Neural progenitor cell (in vitro differentiated cells): ENCODE data around the gene NSUN2. TPM values are rescaled to one million over a fixed set of nuclear protein-coding genes. Genes with fewer than 3 reads are reported as not detected.

Experiments
- DNase-seq: peaks from one replicate; pipeline ENCODE4 v3.0.0-alpha.2; 2016; ENCODE audit warnings: low spot score
- H2AFZ ChIP-seq: fragments of 200-600 bp; sonication (generic); replicated peaks from 2 replicates; pipeline ENCODE4 v1.6.1; 2016; ENCODE audit warnings: antibody characterized with exemption
- H3F3A ChIP-seq: fragments of 200-600 bp; sonication (generic); 2 replicates; pipeline ENCODE4 v1.6.1; 2016; ENCODE audit warnings: antibody characterized with exemption, low read depth
- H3K27ac ChIP-seq: fragments of 200-600 bp; sonication (generic); 2 replicates; pipeline ENCODE4 v1.5.1; 2016; ENCODE audit warnings: mild to moderate bottlenecking
- H3K27me3 ChIP-seq: fragments of 200-600 bp; sonication (generic); 2 replicates; pipeline ENCODE4 v1.6.1; 2016; ENCODE audit warnings: mild to moderate bottlenecking, moderate library complexity
- H3K36me3 ChIP-seq: fragments of 200-600 bp; sonication (generic); 2 replicates; pipeline ENCODE4 v1.5.1; 2016
- H3K4me1 ChIP-seq: fragments of 200-600 bp; sonication (generic); 2 replicates; pipeline ENCODE4 v1.6.1; 2016; ENCODE audit warnings: mixed run types
- H3K4me2 ChIP-seq: fragments of 200-600 bp; sonication (generic); 2 replicates; pipeline ENCODE4 v1.6.1; 2016
- H3K4me3 ChIP-seq: fragments of 200-600 bp; sonication (generic); 2 replicates; pipeline ENCODE4 v1.5.1; 2016
- H3K79me2 ChIP-seq: fragments of 200-600 bp; sonication (generic); 2 replicates; pipeline ENCODE4 v1.6.1; 2016; ENCODE audit warnings: low read depth
- H3K9ac ChIP-seq: fragments of 200-600 bp; sonication (generic); 2 replicates; pipeline ENCODE4 v1.6.1; 2016
- H3K9me3 ChIP-seq: fragments of 200-600 bp; sonication (generic); 2 replicates; pipeline ENCODE4 v1.5.1; 2016; ENCODE audit warnings: low read depth
- H4K20me1 ChIP-seq: fragments of 200-600 bp; sonication (generic); 2 replicates; pipeline ENCODE4 v1.6.1; 2016; ENCODE audit warnings: low read depth
- H3K27ac Mint-ChIP-seq: 3 replicates; pipeline ENCODE4 v1.8.0; 2021; ENCODE audit warnings: mixed read lengths
- H3K27me3 Mint-ChIP-seq: 2 replicates; pipeline ENCODE4 v1.8.0; 2022; ENCODE audit warnings: low read depth, mild to moderate bottlenecking, inconsistent platforms, moderate library complexity, mixed read lengths; ENCODE audit not compliant: insufficient read depth
- H3K36me3 Mint-ChIP-seq: 3 replicates; pipeline ENCODE4 v1.8.0; 2021; ENCODE audit warnings: mixed read lengths
- H3K4me1 Mint-ChIP-seq: 3 replicates; pipeline ENCODE4 v1.8.0; 2021; ENCODE audit warnings: mixed read lengths
- H3K4me3 Mint-ChIP-seq: 3 replicates; pipeline ENCODE4 v1.8.0; 2021; ENCODE audit warnings: mild to moderate bottlenecking, moderate library complexity, mixed read lengths
- H3K9me3 Mint-ChIP-seq: 3 replicates; pipeline ENCODE4 v1.8.0; 2020; ENCODE audit warnings: mixed read lengths
- EZH2 ChIP-seq: fragments of 200-600 bp; sonication (generic); IDR thresholded peaks from 2 replicates; pipeline ENCODE4 v1.6.1; 2017; ENCODE audit warnings: antibody characterized with exemption, mild to moderate bottlenecking, moderate library complexity
- EZH2phosphoT487 ChIP-seq: fragments of 200-600 bp; sonication (generic); IDR thresholded peaks from 2 replicates; pipeline ENCODE4 v1.6.1; 2017; ENCODE audit warnings: antibody characterized with exemption
- total RNA-seq: library from RNA; depleted of rRNA; stranded (reverse); fragments of >200 nt; gene quantifications from 2 replicates; pipeline ENCODE4 v1.2.3, GENCODE V29; 2015; ENCODE audit warnings: low replicate concordance
- TF ChIP-seq, protein P1 (sequence below): fragments of 200-600 bp; sonication (generic); IDR thresholded peaks from 2 replicates; pipeline ENCODE4 v1.5.1; 2017; ENCODE audit warnings: antibody characterized with exemption, mild to moderate bottlenecking

NSUN2 gene
- total RNA-seq, 1 donor from 2014 or later: 65.4 TPM

GRCh38 chr5:6615034-6615815 is 17.6 kb downstream of the NSUN2 start:
- Histone ChIP-seq H3K9ac (no peak overlapping the region), H3K4me2 (no peak overlapping the region), H3K27ac (no peak overlapping the region), H3F3A (no peaks in the 10 kb centered on the region), H3K4me3 (no peak overlapping the region), H3K36me3 (peaks cover 17% of the 10 kb centered on the region), H3K79me2 (peaks cover 43% of the 10 kb centered on the region), H4K20me1 (peaks cover 15% of the 10 kb centered on the region), H3K4me1 (no peaks in the 10 kb centered on the region), H2AFZ (no peak overlapping the region), H3K9me3 (no peaks in the 10 kb centered on the region), H3K27me3 (no peaks in the 10 kb centered on the region)
- H3K36me3 Mint-ChIP-seq: peaks cover 31% of the 10 kb centered on the region
- H3K27me3 Mint-ChIP-seq: no peaks in the 10 kb centered on the region
- H3K9me3 Mint-ChIP-seq: no peaks in the 10 kb centered on the region
- H3K27ac Mint-ChIP-seq: no peak overlapping the region
- DNase-seq: no peak
- no peak overlapping the region for H3K4me3 Mint-ChIP-seq
- no peak for TF ChIP-seq EZH2
- no peaks in the 10 kb centered on the region for H3K4me1 Mint-ChIP-seq

DNA sequence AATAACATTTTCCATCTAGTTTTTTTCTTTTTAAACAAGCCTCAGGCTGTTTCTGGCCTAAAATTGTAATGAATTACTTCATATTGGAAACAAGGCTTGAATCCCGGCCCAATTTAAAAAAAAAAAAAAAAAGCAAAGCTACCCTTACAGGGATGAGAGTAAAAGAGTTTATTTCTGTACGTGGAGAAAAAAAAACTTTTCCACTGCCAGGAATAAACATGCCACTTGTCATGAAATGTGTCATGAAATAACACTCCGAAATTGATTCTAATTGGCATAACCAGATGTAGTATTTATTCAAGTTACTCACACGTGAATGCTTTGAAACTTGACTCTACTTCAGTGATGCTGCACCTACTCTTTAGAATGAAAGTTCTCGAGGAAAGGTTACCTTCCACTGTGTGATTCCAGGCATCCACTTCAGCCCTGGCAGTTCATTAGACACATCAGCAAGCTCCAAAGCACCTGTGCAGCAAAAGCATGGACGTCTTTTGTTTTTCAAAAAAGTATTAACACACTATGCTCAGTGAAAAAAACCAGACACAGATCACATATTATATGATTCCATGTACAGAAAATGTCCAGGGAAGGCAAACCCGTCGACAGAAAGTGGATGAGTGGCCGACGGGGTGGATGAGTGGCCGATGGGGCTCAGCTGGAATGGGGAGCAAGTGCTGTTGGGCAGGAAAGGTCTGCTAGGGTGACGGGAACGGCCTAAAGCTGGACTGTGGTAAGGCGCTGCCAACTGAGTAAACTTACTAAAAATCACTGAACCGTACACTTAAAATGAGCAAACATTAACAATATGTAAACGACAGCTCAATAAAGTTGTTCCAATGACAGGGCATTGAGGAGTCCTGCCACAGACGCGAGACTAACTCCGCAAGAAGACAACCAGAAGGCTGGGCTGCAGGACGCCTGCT is 21.2 kb downstream of the NSUN2 start:
- H4K20me1 ChIP-seq: peaks cover 18% of the 10 kb centered on the region
- peaks cover 35% of the 10 kb centered on the region for H3K36me3 Mint-ChIP-seq
- no peaks in the 10 kb centered on the region for H3K27me3 ChIP-seq
- H3K4me3 Mint-ChIP-seq: no peak overlapping the region
- no peaks in the 10 kb centered on the region for H3K9me3 ChIP-seq
- peaks cover 33% of the 10 kb centered on the region for H3K79me2 ChIP-seq
- H3K27ac ChIP-seq: no peak overlapping the region
- H3K4me1 Mint-ChIP-seq: no peaks in the 10 kb centered on the region
- TF ChIP-seq, protein P1, sequence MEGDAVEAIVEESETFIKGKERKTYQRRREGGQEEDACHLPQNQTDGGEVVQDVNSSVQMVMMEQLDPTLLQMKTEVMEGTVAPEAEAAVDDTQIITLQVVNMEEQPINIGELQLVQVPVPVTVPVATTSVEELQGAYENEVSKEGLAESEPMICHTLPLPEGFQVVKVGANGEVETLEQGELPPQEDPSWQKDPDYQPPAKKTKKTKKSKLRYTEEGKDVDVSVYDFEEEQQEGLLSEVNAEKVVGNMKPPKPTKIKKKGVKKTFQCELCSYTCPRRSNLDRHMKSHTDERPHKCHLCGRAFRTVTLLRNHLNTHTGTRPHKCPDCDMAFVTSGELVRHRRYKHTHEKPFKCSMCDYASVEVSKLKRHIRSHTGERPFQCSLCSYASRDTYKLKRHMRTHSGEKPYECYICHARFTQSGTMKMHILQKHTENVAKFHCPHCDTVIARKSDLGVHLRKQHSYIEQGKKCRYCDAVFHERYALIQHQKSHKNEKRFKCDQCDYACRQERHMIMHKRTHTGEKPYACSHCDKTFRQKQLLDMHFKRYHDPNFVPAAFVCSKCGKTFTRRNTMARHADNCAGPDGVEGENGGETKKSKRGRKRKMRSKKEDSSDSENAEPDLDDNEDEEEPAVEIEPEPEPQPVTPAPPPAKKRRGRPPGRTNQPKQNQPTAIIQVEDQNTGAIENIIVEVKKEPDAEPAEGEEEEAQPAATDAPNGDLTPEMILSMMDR: no peak
- TF ChIP-seq EZH2 (no peak), EZH2phosphoT487 (no peak)
- no peaks in the 10 kb centered on the region for H3F3A ChIP-seq
- H3K27me3 Mint-ChIP-seq: no peaks in the 10 kb centered on the region
- no peak overlapping the region for H2AFZ ChIP-seq
- H3K9ac ChIP-seq: no peak overlapping the region
- peaks cover 12% of the 10 kb centered on the region for H3K36me3 ChIP-seq
- H3K27ac Mint-ChIP-seq: no peak overlapping the region
- no peak for DNase-seq
- H3K9me3 Mint-ChIP-seq: no peaks in the 10 kb centered on the region
- H3K4me3 ChIP-seq: no peak overlapping the region
- no peak overlapping the region for H3K4me2 ChIP-seq
- no peaks in the 10 kb centered on the region for H3K4me1 ChIP-seq

DNA sequence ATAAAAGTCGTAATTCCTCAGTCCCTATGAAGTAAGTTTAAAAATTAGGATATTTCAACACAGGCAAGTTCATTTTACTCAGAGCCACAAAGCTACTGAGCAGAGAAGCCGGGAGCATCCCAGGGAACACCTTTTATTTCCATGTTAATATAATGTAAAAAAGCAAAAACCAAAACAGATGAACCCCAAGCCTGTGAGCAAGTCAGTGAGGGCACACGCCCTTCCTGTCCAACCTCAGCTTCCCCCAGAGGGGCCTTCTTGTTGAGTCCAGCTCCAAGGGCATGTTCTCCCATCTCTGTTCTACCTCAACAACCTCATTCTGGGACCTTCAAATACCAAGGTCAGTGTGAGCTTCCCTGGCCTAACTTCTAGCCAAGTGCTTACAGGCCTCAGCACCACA is 24.8 kb downstream of the NSUN2 start:
- Histone ChIP-seq H3K27me3 (no peaks in the 10 kb centered on the region), H3K4me3 (no peak overlapping the region), H3K9ac (no peak overlapping the region), H3K79me2 (peaks cover 3% of the 10 kb centered on the region), H3K4me1 (no peaks in the 10 kb centered on the region), H3K27ac (no peak overlapping the region), H3K9me3 (no peaks in the 10 kb centered on the region), H3K4me2 (no peak overlapping the region), H4K20me1 (peaks cover 3% of the 10 kb centered on the region), H2AFZ (no peak overlapping the region), H3F3A (no peaks in the 10 kb centered on the region), H3K36me3 (peaks cover 9% of the 10 kb centered on the region)
- Mint-ChIP-seq H3K4me1 (no peaks in the 10 kb centered on the region), H3K4me3 (no peak overlapping the region), H3K27me3 (peaks cover 2% of the 10 kb centered on the region), H3K9me3 (no peaks in the 10 kb centered on the region), H3K36me3 (peaks cover 33% of the 10 kb centered on the region), H3K27ac (no peak overlapping the region)
- DNase-seq: no peak
- TF ChIP-seq EZH2 (no peak), EZH2phosphoT487 (no peak)
- TF ChIP-seq, protein P1: no peak
